Non-pigmented ciliary epithelial cell (primary cell): ENCODE measurements around the gene MRPS11.
"Not testable (repeated sequence)": the region's sequence is repeated elsewhere in the genome, so short reads cannot be mapped to it uniquely, and the experiment has no call there.

Experiments
- DNase-seq: peaks from one replicate; pipeline ENCODE4 v3.0.0-alpha.2; 2010; ENCODE audit warnings: low read depth

Gene MRPS11

DNA sequence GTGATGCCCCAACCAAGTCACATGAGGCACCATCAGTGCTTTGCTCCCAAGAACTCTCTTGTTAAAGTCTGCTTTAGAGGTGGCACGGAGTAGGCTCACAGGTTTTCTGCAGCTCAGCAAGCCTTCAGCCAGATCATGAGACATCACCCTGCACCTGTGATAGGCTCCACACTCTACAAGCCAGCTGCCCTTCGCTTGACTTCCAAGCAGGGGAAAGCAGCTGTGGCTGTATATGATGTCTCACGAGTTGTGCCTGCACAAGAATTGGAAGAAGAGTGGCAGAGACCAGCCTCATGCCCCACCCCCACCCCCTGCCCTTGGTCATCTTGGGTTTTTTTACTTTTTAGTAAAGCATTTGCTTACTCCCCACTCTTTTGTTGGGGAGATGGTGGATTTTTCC is 22.5 kb downstream of the MRPS11 start:
- DNase-seq, result no peak

- no peak for DNase-seq
Observed at GRCh38 chr15:88491158-88491557, 23.6 kb downstream of the MRPS11 start.

DNA sequence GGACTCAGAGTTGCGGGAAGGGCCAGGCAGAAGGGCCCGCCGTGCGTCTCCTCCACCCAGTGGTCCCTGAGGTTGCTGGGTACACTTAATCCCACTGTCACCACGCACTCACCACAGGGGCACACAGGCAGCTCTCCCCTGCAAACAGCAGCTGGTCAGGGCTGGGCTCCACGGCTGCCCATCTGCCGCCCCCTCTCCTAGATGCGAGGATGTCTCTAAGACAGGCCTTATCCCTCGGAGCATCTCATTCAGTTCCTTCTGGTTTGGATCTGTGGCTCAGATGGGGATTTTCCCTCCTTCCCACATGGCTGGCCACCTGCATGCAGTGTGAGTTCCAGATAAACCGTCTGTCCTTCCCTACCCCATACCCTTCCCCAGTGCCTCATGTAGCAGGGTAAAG is 26.3 kb downstream of the MRPS11 start:
- DNase-seq, result no peak

DNA sequence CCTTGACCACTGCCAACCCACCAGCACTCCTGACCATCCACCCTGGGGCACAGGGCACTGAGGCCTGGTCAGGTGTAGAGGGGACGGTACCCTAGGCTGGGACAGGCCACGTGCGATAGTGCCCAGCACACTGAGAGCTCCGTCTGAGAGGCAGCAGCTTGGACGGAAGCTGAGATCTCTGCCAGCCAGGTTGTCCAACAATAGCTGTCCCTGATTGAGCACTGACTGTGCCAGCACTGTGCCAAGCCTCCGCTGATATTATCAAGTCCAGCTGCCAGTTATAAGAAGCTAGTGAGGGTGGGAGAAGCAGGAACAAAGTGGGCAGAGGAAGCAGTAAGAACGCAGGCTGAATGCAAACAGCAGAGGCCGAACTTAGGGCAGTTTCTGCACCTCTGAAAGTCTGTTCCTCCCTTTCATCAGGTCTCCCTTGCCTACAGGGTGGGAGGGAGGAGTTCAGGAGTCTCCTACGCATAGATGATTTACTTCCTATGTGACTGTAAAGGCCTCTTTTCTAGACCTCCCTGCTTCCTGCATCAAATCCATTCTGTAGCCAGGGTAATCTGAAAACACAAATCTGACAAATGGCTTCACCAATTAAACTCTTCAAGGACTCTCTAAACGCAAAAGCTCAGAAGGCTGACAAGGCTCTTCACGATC is 29.7 kb downstream of the MRPS11 start:
- no peak for DNase-seq

- DNase-seq, result no peak
Observed at GRCh38 chr15:88498996-88499395, 31.5 kb downstream of the MRPS11 start.

DNA sequence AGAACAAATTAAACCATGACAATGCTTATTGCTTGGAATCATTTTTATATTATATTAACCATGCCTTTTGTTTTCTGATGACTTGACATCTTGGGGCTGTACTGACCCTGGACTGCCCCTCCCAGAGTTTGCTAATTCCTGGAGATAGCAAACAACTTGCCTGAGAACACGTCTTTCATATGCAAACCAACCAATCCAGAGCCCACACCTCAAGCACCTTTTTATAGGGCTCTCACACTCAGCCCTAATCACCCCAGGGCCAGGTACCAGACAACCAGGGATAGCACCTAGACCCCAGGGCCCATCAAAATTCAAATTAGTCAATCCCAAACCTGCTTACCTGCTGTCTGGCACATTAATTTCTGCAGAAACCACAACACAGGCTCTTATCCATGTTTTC is 36.9 kb downstream of the MRPS11 start:
- no peak for DNase-seq

- no peak for DNase-seq
Observed at GRCh38 chr15:88505721-88506120, 38.2 kb downstream of the MRPS11 start.

- DNase-seq, result no peak
Observed at GRCh38 chr15:88506628-88507027, 39.1 kb downstream of the MRPS11 start.

GRCh38 chr15:88509321-88509720 is 41.8 kb downstream of the MRPS11 start:
- DNase-seq, result no peak

DNA sequence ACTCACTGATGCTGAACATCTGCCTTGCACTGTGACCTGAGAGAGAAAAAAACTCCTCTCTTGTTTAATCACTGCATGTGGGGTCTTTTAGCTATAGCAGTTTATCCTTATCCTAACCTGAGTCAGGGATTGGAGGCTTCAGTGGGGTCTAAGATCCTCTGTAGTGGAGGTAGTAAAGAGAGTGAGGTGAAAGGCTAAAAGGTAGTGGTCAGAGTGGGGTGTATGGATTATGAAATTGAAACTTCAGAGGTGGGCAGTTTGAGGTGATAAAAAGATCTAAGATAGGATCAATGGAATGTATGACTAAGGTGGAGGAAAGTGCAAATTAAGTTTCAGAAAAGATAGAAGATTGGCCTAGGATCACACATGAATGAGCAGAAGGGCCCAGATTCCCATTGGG is 42.5 kb downstream of the MRPS11 start:
- DNase-seq, result no peak

DNA sequence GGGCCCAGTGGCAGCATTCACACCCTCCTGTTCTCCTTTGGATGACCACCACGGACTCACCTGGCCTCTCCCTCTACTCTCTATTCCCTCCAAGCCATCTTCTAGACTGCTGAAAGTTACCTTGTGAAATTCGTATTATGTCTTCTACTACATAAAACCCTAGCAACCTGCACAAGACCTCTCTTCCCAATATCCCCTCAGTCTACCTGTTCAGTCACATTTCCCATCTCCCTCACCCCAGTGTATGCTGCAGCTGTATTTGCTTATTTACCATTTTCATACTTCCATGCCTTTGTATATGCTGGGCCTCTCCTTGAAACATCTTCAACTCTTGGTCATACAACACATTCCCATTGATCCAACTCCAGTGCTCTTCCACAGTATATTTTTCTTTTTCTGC is 43.7 kb downstream of the MRPS11 start:
- DNase-seq, result no peak

DNA sequence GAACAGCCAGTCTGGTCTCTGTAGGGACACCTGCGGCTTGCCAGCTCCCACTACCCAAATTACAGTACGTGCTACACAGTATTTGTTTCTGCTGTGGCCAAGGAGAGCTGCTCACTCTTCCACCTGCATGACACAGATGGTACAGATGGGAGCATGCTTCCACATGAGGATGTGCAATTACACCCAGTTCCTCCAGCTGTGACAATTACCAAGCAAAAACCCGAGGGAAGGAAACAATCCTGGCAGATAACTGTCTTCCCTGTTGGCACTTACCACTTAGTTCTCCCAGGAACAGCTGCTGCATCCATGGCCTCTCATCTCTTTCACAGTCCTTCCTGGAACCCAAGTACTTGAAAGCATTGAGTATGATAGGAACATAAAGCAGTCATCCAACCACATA is 44.6 kb downstream of the MRPS11 start:
- no peak for DNase-seq

- no peak for DNase-seq
Observed at GRCh38 chr15:88512601-88513000, 45.1 kb downstream of the MRPS11 start.

DNA sequence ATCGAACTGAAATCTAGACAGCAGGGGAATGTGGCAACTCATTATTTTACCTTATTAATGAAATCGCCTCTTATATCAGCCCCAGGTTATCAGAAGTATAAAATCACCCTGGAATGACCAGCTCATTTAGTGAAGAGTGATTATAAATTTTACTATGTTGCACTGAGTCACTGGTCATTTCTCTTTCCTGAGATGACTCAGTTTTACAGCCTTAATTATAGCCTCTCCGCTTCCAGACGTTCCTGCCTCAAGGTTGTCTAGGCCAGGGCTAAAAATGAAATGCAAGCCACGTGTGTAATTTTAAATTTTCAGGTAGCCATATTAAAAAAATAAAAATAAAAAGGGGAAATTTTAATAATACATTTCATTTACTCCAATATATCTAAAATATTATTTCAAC is 45.7 kb downstream of the MRPS11 start:
- no peak for DNase-seq

DNA sequence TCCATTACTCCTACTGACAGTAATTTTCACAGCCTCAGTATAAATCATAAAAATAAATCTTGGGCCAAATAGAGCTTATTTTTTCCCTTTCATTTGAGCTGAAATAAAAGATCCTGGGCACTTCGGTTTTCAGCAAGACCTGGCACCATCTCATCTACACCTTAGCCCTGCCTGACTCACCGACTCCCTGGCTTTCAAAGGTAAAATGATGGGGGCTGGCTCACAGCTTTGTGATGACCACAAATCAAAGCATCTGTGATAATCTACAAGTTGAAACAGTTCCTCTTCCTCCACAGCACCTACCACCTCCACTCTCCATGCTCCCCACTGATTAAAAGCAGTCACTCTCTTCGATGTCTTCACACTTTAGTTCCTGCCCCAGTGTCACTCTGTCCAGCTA is 51.4 kb downstream of the MRPS11 start:
- no peak for DNase-seq

- not testable (repeated sequence) for DNase-seq
Observed at GRCh38 chr15:88524094-88524493, 56.6 kb downstream of the MRPS11 start.

DNA sequence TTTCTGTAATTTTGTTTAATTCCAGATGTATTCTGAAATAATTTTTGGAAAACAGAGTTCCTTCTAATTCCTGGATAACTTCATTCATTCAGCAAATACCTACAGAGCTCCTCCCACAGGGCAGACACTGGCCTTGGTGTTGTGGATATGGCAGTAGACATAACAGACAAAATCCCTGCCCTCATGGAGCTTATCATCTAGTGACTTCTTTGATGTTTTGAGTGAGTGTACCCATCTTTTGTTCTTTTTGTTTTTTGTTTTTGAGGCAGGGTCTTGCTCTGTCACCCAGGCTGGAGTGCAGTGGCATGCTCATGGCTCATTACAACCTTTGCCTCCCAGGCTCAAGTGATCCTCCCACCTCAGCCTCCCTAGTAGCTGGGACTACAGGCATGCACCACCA is 57.9 kb downstream of the MRPS11 start:
- no peak for DNase-seq

DNA sequence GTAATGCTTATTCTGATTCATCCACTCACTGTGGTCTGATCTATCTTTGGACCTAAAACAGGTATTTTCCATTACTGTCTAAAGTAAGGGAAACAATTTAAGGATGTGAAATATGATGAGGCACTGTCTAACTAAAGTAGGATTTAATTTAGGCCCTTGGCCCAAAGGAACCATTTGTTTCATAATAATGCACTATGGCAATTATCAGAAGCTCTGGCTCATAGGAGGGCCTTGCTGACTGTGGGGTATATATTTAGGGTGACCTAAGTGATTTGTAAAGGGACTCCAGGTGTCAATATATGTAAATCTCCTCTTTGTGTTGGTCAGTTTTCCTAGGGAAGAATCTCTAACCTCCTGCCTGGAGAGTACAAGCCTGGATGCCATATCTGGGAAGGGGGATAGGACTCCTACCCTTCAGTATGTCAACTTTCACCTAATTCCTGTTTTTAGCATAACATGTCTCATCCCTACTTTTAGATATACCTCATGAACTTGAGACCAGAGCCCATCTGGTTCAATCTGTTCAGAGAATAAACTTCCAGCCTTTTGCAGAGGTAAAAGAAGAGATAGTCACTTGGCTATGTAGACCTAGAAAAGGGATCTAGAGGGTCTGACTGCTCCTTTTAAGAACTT is 58.9 kb downstream of the MRPS11 start:
- DNase-seq, result no peak

GRCh38 chr15:88529021-88529630 is 61.6 kb downstream of the MRPS11 start:
- DNase-seq, result no peak
